Measurements from ENCODE around the gene AKIRIN2.

Gene AKIRIN2

DNA sequence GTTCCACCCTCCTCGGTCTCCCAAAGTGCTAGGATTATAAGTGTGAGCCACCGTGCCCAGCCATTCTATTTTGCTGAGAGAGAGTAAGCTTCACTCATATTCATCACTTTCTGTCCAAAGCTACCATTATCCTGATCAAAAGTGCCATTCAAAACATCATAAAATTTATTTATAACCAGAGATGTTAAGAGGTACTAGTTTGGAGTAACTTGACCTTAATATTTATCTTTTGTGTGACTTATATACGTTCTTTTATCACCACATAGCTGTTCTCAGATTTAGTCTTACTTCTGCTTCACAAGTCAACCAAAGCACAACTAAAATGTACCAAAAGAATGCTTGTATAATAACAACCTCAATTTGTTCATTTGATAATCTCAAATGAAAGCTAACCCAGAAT is 18.1 kb downstream of the AKIRIN2 start:
- Histone ChIP-seq H3K4me1 (ENCODE audit: insufficient read depth, low read length, poor library complexity, severe bottlenecking) (no peaks in the 10 kb centered on the region), H3K9me3 (ENCODE audit: insufficient read depth, low read depth, low read length) (no peaks in the 10 kb centered on the region), H4K20me1 (ENCODE audit: insufficient read depth, low read length, poor library complexity, severe bottlenecking) (peaks cover 76% of the 10 kb centered on the region), H3K9ac (ENCODE audit: low read depth, low read length, poor library complexity, severe bottlenecking) (no peak overlapping the region), H3K79me2 (ENCODE audit: insufficient read depth, low read length) (peaks cover 78% of the 10 kb centered on the region), H3K4me2 (ENCODE audit: low read depth, low read length, poor library complexity, severe bottlenecking) (no peak overlapping the region), H3K36me3 (ENCODE audit: insufficient read depth, low read length) (peaks cover 34% of the 10 kb centered on the region; the same call in 1 of the 2 replicates), H3K27me3 (ENCODE audit: insufficient read depth, low read length, poor library complexity, severe bottlenecking) (no peaks in the 10 kb centered on the region), H2AFZ (ENCODE audit: low read length) (no peak overlapping the region), H3K9me2 (replicated peaks; ENCODE audit: low read depth, low read length) (no peaks in the 10 kb centered on the region), H3F3A (ENCODE audit: low read depth) (no peaks in the 10 kb centered on the region), H3K4me3 (ENCODE audit: low read length, poor library complexity, severe bottlenecking) (no peak overlapping the region)
- TF ChIP-seq EZH2phosphoT487 (IDR thresholded peaks at IDR 0.05; ENCODE audit: borderline replicate concordance) = no peak
- TF ChIP-seq, protein P1, sequence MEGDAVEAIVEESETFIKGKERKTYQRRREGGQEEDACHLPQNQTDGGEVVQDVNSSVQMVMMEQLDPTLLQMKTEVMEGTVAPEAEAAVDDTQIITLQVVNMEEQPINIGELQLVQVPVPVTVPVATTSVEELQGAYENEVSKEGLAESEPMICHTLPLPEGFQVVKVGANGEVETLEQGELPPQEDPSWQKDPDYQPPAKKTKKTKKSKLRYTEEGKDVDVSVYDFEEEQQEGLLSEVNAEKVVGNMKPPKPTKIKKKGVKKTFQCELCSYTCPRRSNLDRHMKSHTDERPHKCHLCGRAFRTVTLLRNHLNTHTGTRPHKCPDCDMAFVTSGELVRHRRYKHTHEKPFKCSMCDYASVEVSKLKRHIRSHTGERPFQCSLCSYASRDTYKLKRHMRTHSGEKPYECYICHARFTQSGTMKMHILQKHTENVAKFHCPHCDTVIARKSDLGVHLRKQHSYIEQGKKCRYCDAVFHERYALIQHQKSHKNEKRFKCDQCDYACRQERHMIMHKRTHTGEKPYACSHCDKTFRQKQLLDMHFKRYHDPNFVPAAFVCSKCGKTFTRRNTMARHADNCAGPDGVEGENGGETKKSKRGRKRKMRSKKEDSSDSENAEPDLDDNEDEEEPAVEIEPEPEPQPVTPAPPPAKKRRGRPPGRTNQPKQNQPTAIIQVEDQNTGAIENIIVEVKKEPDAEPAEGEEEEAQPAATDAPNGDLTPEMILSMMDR (conservative IDR thresholded peaks at IDR 0.05; ENCODE audit: low read length) = no peak

GRCh38 chr6:87682310-87682709 is 19.7 kb downstream of the AKIRIN2 start:
- H3K4me3 ChIP-seq (ENCODE audit: low read length, poor library complexity, severe bottlenecking) = no peak overlapping the region
- no peak overlapping the region for H3K4me2 ChIP-seq (ENCODE audit: low read depth, low read length, poor library complexity, severe bottlenecking)
- H3K9me2 ChIP-seq (replicated peaks; ENCODE audit: low read depth, low read length) = no peaks in the 10 kb centered on the region
- no peaks in the 10 kb centered on the region for H3K27me3 ChIP-seq (ENCODE audit: insufficient read depth, low read length, poor library complexity, severe bottlenecking)
- no peaks in the 10 kb centered on the region for H3F3A ChIP-seq (ENCODE audit: low read depth)
- no peaks in the 10 kb centered on the region for H3K4me1 ChIP-seq (ENCODE audit: insufficient read depth, low read length, poor library complexity, severe bottlenecking)
- no peak overlapping the region for H2AFZ ChIP-seq (ENCODE audit: low read length)
- TF ChIP-seq, protein P1 (conservative IDR thresholded peaks at IDR 0.05; ENCODE audit: low read length) = no peak
- no peak for TF ChIP-seq EZH2phosphoT487 (IDR thresholded peaks at IDR 0.05; ENCODE audit: borderline replicate concordance)
- no peak overlapping the region for H3K9ac ChIP-seq (ENCODE audit: low read depth, low read length, poor library complexity, severe bottlenecking)
- H3K9me3 ChIP-seq (ENCODE audit: insufficient read depth, low read depth, low read length) = no peaks in the 10 kb centered on the region
- H3K36me3 ChIP-seq (ENCODE audit: insufficient read depth, low read length) = peaks cover 44% of the 10 kb centered on the region; the same call in 1 of the 2 replicates
- peaks cover 65% of the 10 kb centered on the region for H4K20me1 ChIP-seq (ENCODE audit: insufficient read depth, low read length, poor library complexity, severe bottlenecking)
- peaks cover 62% of the 10 kb centered on the region for H3K79me2 ChIP-seq (ENCODE audit: insufficient read depth, low read length)

GRCh38 chr6:87675004-87675681 is 26.9 kb downstream of the AKIRIN2 start:
- Histone ChIP-seq H3K4me3 (ENCODE audit: low read length, poor library complexity, severe bottlenecking) (no peak overlapping the region), H3K9me3 (ENCODE audit: insufficient read depth, low read depth, low read length) (no peaks in the 10 kb centered on the region), H3K9ac (ENCODE audit: low read depth, low read length, poor library complexity, severe bottlenecking) (no peak overlapping the region), H2AFZ (ENCODE audit: low read length) (no peak overlapping the region), H3K27me3 (ENCODE audit: insufficient read depth, low read length, poor library complexity, severe bottlenecking) (no peaks in the 10 kb centered on the region), H3K4me1 (ENCODE audit: insufficient read depth, low read length, poor library complexity, severe bottlenecking) (no peaks in the 10 kb centered on the region), H3K36me3 (ENCODE audit: insufficient read depth, low read length) (peaks cover 61% of the 10 kb centered on the region), H3K9me2 (replicated peaks; ENCODE audit: low read depth, low read length) (no peaks in the 10 kb centered on the region), H3K4me2 (ENCODE audit: low read depth, low read length, poor library complexity, severe bottlenecking) (no peak overlapping the region), H4K20me1 (ENCODE audit: insufficient read depth, low read length, poor library complexity, severe bottlenecking) (no peaks in the 10 kb centered on the region), H3K79me2 (ENCODE audit: insufficient read depth, low read length) (no peaks in the 10 kb centered on the region), H3F3A (ENCODE audit: low read depth) (no peaks in the 10 kb centered on the region)
- no peak for TF ChIP-seq EZH2phosphoT487 (IDR thresholded peaks at IDR 0.05; ENCODE audit: borderline replicate concordance)
- TF ChIP-seq, protein P1 (conservative IDR thresholded peaks at IDR 0.05; ENCODE audit: low read length) = no peak

Data from Loucy (cell line).